Hematopoietic multipotent progenitor cell treated with erythropoietin and hydrocortisone succinate and interleukin-3 and kit ligand, for 4 days (in vitro differentiated cells): ENCODE data around the gene WASHC1.
"Not testable (repeated sequence)": the region's sequence is repeated elsewhere in the genome, so short reads cannot be mapped to it uniquely, and the experiment has no call there.

Experiments
- DNase-seq: peaks from one replicate; pipeline ENCODE4 v3.0.0-alpha.2; 2015

Gene WASHC1, protein sequence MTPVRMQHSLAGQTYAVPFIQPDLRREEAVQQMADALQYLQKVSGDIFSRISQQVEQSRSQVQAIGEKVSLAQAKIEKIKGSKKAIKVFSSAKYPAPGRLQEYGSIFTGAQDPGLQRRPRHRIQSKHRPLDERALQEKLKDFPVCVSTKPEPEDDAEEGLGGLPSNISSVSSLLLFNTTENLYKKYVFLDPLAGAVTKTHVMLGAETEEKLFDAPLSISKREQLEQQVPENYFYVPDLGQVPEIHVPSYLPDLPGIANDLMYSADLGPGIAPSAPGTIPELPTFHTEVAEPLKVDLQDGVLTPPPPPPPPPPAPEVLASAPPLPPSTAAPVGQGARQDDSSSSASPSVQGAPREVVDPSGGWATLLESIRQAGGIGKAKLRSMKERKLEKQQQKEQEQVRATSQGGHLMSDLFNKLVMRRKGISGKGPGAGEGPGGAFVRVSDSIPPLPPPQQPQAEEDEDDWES

DNA sequence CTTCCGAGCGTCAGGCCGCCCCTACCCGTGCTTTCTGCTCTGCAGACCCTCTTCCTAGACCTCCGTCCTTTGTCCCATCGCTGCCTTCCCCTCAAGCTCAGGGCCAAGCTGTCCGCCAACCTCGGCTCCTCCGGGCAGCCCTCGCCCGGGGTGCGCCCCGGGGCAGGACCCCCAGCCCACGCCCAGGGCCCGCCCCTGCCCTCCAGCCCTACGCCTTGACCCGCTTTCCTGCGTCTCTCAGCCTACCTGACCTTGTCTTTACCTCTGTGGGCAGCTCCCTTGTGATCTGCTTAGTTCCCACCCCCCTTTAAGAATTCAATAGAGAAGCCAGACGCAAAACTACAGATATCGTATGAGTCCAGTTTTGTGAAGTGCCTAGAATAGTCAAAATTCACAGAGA lies at the start of gene WASHC1:
WASHC1 (minus strand) TSS at position 101 of the 400 bp plus-strand sequence. CDS start 4,457 bp downstream, outside the sequence.
- DNase-seq = not testable (repeated sequence)

DNA sequence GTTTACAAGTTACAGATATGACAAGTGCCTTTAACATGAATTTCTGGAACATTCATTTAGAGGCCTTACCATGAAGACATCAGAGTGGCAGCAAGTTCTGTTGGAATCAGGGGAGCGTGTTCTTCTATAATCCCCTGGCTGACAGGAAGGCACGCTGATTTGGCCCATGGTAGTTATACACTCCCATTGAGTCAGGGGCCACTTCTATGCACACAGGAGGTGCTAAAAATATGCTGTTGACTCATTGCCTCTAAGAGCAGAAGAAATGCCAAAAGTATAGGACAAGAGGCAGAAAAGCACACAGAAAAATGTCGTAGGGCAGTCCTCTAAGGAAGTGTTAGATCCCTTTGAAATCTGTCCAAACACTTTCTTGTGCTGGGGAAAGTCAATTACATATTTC lies 49.1 kb upstream of the WASHC1 start:
- not testable (repeated sequence) for DNase-seq

DNA sequence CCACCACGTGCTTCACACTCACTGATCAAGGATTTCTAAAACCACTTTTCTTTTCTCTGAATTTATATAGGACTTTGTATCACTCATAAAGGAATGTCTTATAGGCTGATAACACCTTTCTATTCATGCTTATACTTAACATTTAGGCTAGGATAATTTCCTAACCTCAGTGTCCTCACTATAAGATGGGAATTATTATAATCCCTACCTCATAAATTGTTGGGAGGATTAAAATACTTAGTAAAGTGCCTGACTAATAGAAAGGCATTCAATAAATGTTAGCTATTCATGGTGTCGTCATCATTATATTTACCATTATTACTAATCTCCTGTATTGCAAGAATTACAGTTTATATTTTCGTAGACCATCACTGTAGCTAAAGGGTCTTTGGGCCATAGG lies 47.1 kb upstream of the WASHC1 start:
- DNase-seq = not testable (repeated sequence)

DNA sequence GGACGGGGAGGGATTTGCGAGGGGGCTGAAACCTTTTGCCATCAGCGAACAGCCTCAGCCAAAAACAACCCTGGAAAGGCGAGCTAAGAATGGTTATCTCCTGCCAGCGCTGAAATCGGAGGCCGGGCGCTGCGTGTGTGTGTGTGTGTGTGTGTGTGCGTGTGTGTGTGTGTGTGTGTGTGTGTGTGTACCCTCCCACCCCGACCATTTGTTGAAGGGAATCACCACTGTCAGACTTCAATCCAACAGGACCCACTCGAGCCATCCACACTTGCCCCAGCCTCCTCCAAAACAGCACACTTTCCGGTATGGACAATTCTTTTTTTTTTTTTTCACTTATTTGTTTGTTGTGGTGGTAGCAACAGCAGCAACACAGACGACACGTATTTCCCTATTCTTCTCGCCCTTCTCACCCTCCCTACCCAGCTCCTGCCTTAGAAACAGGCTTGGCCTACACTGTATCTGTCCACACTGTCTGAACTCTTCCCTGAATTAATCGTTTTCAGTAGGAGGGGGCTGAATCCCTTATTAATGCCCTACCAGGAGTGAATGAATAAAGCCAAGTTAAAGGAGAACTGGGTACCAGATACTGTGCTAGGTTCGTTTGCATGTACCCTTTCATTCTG lies 44.8 kb upstream of the WASHC1 start:
- DNase-seq = not testable (repeated sequence)

DNA sequence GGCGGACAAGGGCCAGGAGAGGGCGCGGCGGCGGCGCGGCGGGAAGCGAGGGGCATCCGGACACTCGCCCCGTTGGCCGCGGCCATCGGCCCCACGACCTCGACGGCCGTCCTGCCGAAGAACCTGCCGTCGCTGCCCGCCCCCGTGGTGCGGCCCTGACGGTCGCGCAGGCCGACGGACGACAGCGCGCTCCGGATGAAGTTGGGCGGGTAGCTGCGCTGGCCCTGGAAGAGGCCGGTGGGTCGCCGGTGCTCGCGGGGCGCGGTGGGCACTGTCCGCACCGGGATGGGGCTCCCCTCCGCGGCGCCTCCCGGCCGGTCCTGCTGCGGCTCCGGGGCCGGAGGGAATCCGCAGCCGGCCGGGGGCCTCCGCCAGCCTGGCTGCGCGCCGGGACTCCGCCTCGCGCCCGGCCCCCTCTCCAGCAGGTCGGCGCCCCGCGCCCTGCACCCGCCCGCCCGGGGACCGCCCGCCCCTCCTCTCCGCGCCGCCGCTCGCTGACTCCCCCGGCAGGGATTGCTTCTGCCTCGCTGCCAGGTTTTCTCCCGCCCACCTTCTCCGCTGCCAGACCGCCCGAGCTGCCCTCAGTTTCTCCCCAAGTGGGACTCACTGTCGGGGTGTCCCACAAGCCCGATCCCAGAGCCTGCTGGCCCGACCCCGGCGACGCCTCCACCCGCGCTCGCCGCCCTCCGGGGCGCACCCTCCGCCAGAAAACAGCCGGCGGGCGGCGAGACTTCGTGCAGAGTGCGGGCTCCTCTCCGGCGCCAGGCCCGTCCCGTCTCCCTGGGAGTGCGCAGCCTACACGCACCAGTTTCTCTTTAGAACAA lies 44.0 kb upstream of the WASHC1 start:
- peak; percentile 22 for DNase-seq

DNA sequence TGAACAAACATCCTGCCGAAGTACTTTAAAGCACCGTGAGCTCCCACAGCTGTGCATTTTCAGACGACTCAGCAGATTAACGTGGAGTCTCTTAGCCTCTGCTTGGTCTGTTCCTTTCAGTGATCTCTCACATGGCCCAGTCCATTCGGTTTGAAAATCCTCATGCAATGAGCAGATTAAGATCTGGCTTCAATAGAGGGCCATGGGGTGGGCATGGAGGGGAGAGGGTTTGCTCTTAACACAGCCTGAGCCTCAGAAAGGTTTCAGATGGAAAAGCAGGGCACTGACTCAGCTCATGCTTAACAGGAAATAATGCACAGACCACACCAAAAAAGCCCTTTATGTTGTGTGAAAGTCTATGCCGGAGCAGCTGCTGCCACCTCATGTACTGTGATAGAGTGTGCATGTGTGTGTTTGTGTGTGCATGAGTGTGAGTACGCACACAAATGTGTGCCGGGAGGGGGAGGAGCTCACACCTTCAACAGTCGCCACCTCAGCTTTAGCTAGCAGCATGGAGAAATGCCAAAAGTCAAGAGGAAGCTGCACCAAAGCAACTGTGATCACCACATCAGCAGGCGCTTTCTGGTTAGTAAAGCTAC lies 33.9 kb upstream of the WASHC1 start:
- DNase-seq = peak; percentile 63

DNA sequence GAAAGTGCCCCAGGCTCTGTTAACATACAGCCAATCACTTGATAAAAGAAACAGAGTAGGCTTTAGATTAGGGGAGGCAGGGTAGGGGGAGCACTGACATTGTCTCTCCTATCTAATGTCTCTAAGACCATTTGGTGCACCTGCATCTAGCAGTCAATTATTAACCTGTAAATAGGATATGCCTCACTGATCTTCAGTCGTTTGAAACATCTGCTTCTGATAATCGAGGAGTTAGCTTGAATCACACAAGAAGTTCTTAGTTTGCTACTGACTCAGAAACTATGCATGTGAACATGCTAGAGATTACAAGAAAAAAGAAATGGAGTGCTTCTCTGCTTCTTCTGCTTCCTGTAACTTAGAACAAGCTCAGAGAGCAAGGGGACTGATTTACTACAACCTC lies 23.4 kb upstream of the WASHC1 start:
- DNase-seq = not testable (repeated sequence)

DNA sequence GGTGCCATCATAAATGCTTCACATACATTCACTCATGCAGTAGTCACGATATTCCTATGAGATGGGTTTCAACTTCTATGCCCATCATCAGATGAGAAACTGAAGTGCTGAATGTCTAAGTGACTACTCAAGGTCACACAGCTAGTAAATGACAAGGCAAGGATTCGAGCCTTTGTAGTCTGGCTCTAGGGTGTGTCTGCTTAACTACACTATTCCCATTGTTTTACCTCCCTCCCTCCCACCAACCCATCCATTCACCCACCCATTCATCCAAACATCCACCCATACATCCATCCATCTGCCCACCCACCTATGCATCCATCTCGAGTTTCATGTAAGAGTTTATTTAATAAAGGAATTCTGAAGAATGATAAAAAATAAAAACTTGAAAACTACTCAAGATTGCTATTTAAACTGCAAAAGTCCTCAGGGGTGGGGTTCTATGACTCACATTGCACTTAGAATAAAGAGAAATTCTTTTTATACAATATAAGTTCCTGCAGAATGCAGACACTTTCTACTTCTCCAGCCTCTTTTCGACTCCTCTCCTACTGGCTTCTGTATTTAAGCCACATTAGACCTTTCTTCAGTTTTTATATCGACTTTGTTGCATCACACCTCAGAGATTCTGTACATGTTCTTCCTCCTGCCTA lies 19.1 kb upstream of the WASHC1 start:
- not testable (repeated sequence) for DNase-seq

DNA sequence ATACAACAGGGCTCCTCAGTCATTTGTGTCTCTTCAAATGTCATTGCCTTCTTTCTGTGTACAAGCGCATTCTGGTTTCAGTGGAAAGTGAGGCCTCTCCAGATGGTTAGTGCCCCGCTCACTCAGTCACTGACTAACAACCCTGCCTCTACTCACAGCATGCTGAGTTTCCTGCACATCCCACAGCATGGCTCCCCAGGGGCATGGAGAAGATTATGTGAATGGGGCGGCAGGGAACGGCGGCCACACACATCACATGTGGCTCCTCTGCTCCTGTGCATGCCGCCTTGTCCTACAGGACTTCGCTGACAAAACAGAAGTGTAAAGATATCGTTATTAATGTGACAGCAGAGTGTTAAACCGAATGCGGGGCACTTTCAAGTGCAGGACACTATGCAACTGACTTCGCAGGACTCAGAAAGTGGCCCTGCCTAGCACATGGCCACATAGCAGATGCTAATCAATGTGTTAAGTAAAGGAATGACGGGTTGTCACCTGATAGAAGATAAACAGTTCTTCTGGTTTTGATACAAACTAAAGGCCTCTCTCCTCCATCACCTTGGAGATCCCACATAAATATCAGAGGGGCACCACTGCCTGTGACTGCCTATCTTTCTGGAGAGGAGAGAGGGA lies 17.5 kb upstream of the WASHC1 start:
- DNase-seq = not testable (repeated sequence)

DNA sequence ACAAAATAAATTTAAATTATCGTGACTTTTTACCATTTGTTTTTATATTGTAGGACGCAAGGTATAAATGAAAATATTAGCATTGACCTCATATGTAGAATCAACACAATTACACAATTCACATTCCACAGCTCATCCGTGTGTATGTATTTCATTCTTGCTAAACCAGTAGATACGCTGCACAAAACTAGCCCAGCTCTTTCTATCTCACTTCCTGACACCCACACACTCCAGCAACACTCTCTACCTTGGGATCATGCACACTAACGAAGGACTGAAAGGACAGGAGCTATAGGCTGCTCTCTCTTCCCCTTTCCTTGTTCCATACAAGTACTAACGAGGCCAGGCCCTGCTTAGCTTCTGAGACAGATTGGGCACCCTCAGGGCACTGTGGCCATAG lies 16.9 kb upstream of the WASHC1 start:
- DNase-seq = not testable (repeated sequence)

DNA sequence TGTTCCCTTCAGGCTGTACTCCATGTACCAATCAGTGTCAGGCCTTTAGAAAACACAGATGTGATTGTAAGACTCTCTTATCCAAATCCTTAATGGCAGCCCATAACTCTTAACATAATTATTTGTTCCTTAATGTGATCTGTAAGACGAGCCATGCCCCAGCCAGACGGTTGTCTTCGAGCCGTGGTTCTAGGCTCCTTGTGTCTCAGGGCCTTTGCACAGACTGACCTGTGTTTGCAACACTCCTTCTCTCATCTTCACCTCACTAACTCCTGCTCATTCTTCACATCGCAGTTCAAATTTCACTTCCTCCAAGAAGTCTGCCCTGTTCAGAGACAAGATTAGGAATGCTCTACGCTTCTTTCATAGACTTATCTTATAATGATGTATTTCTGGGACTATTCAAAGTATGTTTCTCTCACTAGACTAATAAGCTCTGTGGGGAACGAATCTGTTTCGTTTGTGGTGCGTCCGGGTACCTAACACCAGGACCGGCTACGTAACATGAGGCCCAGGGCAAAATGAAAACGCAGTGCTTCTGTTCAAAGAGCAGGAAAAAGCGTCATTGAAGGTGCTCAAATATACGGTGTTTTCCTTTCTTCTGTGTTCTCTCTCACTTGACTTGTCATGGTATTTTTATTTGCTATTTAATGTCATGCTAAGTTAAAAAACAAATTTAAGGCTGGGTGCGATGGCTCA lies 16.1 kb upstream of the WASHC1 start:
- not testable (repeated sequence) for DNase-seq

DNA sequence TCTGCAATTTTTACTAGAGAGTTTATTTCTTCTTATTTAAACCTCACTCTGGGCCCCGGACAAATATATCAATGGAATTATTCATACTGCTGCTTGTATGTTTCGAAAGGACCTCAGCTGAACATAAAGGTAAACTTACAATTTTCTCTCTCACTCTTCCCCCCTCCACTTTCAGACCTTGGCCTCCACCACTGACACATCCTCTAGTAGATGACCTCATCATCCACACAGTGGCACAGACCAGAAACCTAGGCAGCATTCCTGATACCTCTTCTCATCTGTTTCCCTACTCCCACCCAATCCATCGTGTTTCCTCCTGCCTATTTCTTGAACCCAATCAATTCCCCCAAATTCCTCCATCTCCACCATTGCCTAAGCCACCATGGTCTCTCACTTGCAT lies 15.2 kb upstream of the WASHC1 start:
- DNase-seq = not testable (repeated sequence)

DNA sequence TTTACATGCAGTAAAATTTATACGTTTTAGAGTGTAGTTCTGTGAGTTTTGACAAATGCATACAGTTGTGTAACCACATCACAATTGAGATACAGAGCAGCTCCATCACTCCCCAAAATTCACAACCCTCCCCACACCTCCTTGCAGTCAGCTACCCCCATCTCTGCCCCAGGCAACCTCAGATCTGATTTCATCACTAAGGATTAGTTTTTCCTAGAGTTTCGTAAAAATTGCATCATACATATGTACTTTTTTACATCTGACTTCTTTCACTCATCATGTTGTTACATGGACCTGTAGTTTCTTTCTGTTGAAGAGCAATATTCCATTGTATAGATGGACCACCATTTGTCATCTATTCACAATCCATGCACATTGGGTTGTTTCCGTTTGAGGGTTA lies 14.4 kb upstream of the WASHC1 start:
- DNase-seq = not testable (repeated sequence)

DNA sequence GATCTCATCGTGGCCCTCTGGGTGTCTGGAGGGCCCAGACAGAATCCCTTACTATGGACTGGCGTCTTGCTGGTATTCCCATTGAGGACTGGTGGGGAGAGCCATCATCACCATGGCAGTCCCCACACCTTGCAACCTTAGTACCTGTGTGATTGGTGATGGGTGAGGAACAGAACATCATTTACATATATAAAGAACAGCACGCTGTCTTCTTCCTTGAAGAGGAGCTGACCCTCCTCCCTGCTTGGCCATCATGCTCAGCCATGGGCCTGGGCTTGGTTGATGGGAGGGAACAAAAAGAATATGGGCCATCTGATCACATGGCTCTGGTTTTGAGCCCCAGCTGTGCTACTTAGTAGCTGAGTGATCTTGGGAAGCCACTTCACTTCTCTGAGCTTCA lies 13.9 kb upstream of the WASHC1 start:
- not testable (repeated sequence) for DNase-seq

DNA sequence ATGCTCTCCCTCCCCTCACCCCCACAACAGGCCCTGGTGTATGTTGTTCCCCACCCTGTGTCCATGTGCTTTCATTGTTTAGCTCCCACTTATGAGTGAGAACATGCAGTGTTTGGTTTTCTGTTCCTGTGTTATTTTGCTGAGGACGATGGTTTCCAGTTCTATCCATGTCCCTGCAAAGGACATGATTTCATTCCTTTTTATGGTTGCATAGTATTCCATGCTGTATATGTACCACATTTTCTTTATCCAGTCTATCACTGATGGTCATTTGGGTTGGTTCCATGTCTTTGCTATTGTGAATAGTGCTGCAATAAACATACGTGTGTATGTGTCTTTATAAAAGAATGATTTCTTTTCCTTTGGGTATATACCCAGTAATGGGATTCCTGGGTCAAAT lies 12.6 kb upstream of the WASHC1 start:
- DNase-seq = not testable (repeated sequence)

DNA sequence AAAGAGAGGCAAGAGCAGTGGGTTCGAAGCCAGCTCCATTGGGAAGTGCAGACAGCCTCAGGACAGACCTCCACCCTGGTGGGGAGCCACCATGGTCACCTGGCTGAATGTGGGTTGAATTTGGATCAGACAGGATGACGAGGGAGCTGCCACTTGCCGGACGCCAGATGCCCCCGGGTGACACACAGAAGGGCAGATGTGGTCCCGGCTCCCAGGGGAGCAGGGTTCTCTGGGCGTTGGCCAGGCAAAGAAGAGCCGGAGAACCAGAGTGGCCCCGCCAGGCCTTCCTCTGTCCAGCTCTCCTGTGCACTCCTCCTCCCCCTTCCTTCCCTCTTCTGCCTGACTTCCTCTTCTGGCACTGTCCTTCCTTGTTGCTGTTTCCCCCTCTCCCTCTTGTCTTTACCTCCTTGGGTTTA lies 12.0 kb upstream of the WASHC1 start:
- DNase-seq = not testable (repeated sequence)

DNA sequence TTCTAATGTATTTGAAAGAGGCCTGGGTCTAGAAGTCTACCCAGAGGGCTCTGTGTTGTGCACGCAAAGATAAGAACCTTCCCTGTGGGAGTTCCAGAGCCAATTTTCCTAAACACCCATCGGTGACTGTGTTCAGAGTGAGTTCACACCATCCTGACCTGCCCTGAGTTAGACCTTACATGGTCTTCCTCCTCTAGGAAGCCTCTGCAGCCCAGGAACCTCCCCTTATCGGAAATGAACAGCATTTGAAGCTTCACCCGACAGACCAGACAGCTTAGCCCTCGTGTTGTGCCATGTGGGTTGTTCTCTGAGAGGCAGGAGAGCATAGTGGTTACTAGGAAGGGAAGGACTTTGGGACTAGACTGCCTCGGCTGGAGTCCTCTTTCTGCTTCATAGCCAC lies 3.1 kb upstream of the WASHC1 start:
- DNase-seq = not testable (repeated sequence)

DNA sequence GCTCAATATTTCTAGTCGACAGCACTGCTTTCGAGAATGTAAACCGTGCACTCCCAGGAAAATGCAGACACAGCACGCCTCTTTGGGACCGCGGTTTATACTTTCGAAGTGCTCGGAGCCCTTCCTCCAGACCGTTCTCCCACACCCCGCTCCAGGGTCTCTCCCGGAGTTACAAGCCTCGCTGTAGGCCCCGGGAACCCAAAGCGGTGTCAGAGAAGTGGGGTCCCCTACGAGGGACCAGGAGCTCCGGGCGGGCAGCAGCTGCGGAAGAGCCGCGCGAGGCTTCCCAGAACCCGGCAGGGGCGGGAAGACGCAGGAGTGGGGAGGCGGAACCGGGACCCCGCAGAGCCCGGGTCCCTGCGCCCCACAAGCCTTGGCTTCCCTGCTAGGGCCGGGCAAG lies 481 bp downstream of the WASHC1 start:
- DNase-seq = not testable (repeated sequence)

DNA sequence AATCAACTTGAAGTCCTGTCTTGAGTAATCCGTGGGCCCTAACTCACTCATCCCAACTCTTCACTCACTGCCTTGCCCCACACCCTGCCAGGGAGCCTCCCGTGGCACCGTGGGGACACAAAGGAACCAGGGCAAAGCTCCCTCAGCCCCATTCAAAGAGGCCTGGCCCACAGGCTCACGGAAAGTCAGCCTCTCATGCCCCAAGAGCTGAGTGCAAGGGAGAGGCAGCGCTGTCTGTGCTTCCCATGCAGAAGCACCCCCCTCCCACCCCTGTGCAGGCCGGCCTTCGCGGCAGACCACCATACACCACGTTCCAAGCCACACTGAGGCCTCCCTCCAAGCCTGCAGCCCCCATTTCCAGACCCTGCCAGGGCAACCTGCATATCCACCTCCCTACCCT lies 7.6 kb downstream of the WASHC1 start:
- DNase-seq = not testable (repeated sequence)

DNA sequence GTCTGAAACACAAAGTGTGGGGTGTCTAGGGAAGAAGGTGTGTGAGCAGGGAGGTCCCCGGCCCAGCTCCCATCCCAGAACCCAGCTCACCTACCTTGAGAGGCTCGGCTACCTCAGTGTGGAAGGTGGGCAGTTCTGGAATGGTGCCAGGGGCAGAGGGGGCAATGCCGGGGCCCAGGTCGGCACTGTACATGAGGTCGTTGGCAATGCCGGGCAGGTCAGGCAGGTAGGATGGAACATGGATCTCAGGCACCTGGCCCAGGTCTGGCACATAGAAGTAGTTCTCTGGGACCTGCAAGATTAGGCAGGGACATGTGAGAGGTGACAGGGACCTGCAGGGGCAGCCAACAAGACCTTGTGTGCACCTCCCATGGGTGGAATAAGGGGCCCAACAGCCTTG lies 12.4 kb downstream of the WASHC1 start:
- DNase-seq = not testable (repeated sequence)
